ENCODE data around the gene DNAH11. TPM values are rescaled to one million over a fixed set of nuclear protein-coding genes. Genes with fewer than 3 reads are reported as not detected.

Gene DNAH11
- total RNA-seq, 1 donor from 2014 or later = under 0.01 TPM

GRCh38 chr7:21550076-21550475 lies 7.2 kb downstream of the DNAH11 start:
- H3K4me3 ChIP-seq (ENCODE audit: low read length in 3 of 3) = no peak overlapping the region
- no peaks in the 10 kb centered on the region for H3K36me3 ChIP-seq (ENCODE audit: control insufficient read depth in 3 of 3, insufficient read depth in 3 of 3, low read length in 3 of 3)
- no peaks in the 10 kb centered on the region for H3K4me1 ChIP-seq (ENCODE audit: control insufficient read depth in 3 of 3, insufficient read depth in 3 of 3, low read length in 3 of 3)
- H3K27ac ChIP-seq (ENCODE audit: low read depth, low read length) = no peak overlapping the region
- H3K9me3 ChIP-seq (ENCODE audit: control insufficient read depth in 3 of 3, low read length in 3 of 3) = no peaks in the 10 kb centered on the region
- no peak overlapping the region for H3K9ac ChIP-seq (ENCODE audit: low read depth in 1 of 3, low read length in 3 of 3)
- peaks cover 3 to 4% (median 3%) of the 10 kb centered on the region in 3 donors for H3K27me3 ChIP-seq (ENCODE audit: control insufficient read depth in 3 of 3, insufficient read depth in 3 of 3, low read length in 3 of 3)

GRCh38 chr7:21550821-21551531 lies 8.1 kb downstream of the DNAH11 start:
- H3K27ac ChIP-seq (ENCODE audit: low read depth, low read length) = no peak overlapping the region
- H3K4me1 ChIP-seq (ENCODE audit: control insufficient read depth in 3 of 3, insufficient read depth in 3 of 3, low read length in 3 of 3) = no peaks in the 10 kb centered on the region
- no peaks in the 10 kb centered on the region for H3K36me3 ChIP-seq (ENCODE audit: control insufficient read depth in 3 of 3, insufficient read depth in 3 of 3, low read length in 3 of 3)
- no peak overlapping the region for H3K9ac ChIP-seq (ENCODE audit: low read depth in 1 of 3, low read length in 3 of 3)
- no peak overlapping the region for H3K4me3 ChIP-seq (ENCODE audit: low read length in 3 of 3)
- no peaks in the 10 kb centered on the region for H3K9me3 ChIP-seq (ENCODE audit: control insufficient read depth in 3 of 3, low read length in 3 of 3)
- peaks cover 0 to 5% (median 4%) of the 10 kb centered on the region in 3 donors for H3K27me3 ChIP-seq (ENCODE audit: control insufficient read depth in 3 of 3, insufficient read depth in 3 of 3, low read length in 3 of 3)

- H3K4me3 ChIP-seq (ENCODE audit: low read length in 3 of 3) = no peak overlapping the region
- H3K36me3 ChIP-seq (ENCODE audit: control insufficient read depth in 3 of 3, insufficient read depth in 3 of 3, low read length in 3 of 3) = no peaks in the 10 kb centered on the region
- H3K27me3 ChIP-seq (ENCODE audit: control insufficient read depth in 3 of 3, insufficient read depth in 3 of 3, low read length in 3 of 3) = no peaks in the 10 kb centered on the region
- H3K27ac ChIP-seq (ENCODE audit: low read depth, low read length) = no peak overlapping the region
- H3K9ac ChIP-seq (ENCODE audit: low read depth in 1 of 3, low read length in 3 of 3) = no peak overlapping the region
- H3K9me3 ChIP-seq (ENCODE audit: control insufficient read depth in 3 of 3, low read length in 3 of 3) = no peaks in the 10 kb centered on the region
- no peaks in the 10 kb centered on the region for H3K4me1 ChIP-seq (ENCODE audit: control insufficient read depth in 3 of 3, insufficient read depth in 3 of 3, low read length in 3 of 3)
Observed at GRCh38 chr7:21562385-21562784, 19.5 kb downstream of the DNAH11 start.

GRCh38 chr7:21565614-21566013 lies 22.8 kb downstream of the DNAH11 start:
- Histone ChIP-seq H3K36me3 (ENCODE audit: control insufficient read depth in 3 of 3, insufficient read depth in 3 of 3, low read length in 3 of 3) (no peaks in the 10 kb centered on the region), H3K4me3 (ENCODE audit: low read length in 3 of 3) (no peak overlapping the region), H3K27ac (ENCODE audit: low read depth, low read length) (no peak overlapping the region), H3K9ac (ENCODE audit: low read depth in 1 of 3, low read length in 3 of 3) (no peak overlapping the region), H3K9me3 (ENCODE audit: control insufficient read depth in 3 of 3, low read length in 3 of 3) (no peaks in the 10 kb centered on the region), H3K4me1 (ENCODE audit: control insufficient read depth in 3 of 3, insufficient read depth in 3 of 3, low read length in 3 of 3) (no peaks in the 10 kb centered on the region), H3K27me3 (ENCODE audit: control insufficient read depth in 3 of 3, insufficient read depth in 3 of 3, low read length in 3 of 3) (no peaks in the 10 kb centered on the region)

GRCh38 chr7:21566094-21566493 lies 23.3 kb downstream of the DNAH11 start:
- Histone ChIP-seq H3K9ac (ENCODE audit: low read depth in 1 of 3, low read length in 3 of 3) (no peak overlapping the region), H3K27ac (ENCODE audit: low read depth, low read length) (no peak overlapping the region), H3K27me3 (ENCODE audit: control insufficient read depth in 3 of 3, insufficient read depth in 3 of 3, low read length in 3 of 3) (peaks cover 0 to 2% (median 0%) of the 10 kb centered on the region in 3 donors), H3K4me1 (ENCODE audit: control insufficient read depth in 3 of 3, insufficient read depth in 3 of 3, low read length in 3 of 3) (no peaks in the 10 kb centered on the region), H3K4me3 (ENCODE audit: low read length in 3 of 3) (no peak overlapping the region), H3K36me3 (ENCODE audit: control insufficient read depth in 3 of 3, insufficient read depth in 3 of 3, low read length in 3 of 3) (no peaks in the 10 kb centered on the region), H3K9me3 (ENCODE audit: control insufficient read depth in 3 of 3, low read length in 3 of 3) (no peaks in the 10 kb centered on the region)

GRCh38 chr7:21568762-21569161 lies 25.9 kb downstream of the DNAH11 start:
- no peaks in the 10 kb centered on the region for H3K4me1 ChIP-seq (ENCODE audit: control insufficient read depth in 3 of 3, insufficient read depth in 3 of 3, low read length in 3 of 3)

GRCh38 chr7:21572331-21573313 lies 29.8 kb downstream of the DNAH11 start:
- Histone ChIP-seq H3K9me3 (ENCODE audit: control insufficient read depth in 3 of 3, low read length in 3 of 3) (no peaks in the 10 kb centered on the region), H3K36me3 (ENCODE audit: control insufficient read depth in 3 of 3, insufficient read depth in 3 of 3, low read length in 3 of 3) (no peaks in the 10 kb centered on the region), H3K27me3 (ENCODE audit: control insufficient read depth in 3 of 3, insufficient read depth in 3 of 3, low read length in 3 of 3) (peaks cover 0 to 2% (median 0%) of the 10 kb centered on the region in 3 donors), H3K4me1 (ENCODE audit: control insufficient read depth in 3 of 3, insufficient read depth in 3 of 3, low read length in 3 of 3) (no peaks in the 10 kb centered on the region), H3K4me3 (ENCODE audit: low read length in 3 of 3) (no peak overlapping the region), H3K27ac (ENCODE audit: low read depth, low read length) (no peak overlapping the region), H3K9ac (ENCODE audit: low read depth in 1 of 3, low read length in 3 of 3) (no peak overlapping the region)

More at GRCh38 chr7:21568762-21569161, 25.9 kb downstream of the DNAH11 start:
- no peak overlapping the region for H3K27ac ChIP-seq (ENCODE audit: low read depth, low read length)
- H3K9me3 ChIP-seq (ENCODE audit: control insufficient read depth in 3 of 3, low read length in 3 of 3) = no peaks in the 10 kb centered on the region
- no peak overlapping the region for H3K9ac ChIP-seq (ENCODE audit: low read depth in 1 of 3, low read length in 3 of 3)
- H3K27me3 ChIP-seq (ENCODE audit: control insufficient read depth in 3 of 3, insufficient read depth in 3 of 3, low read length in 3 of 3) = peaks cover 0 to 2% (median 0%) of the 10 kb centered on the region in 3 donors
- no peaks in the 10 kb centered on the region for H3K36me3 ChIP-seq (ENCODE audit: control insufficient read depth in 3 of 3, insufficient read depth in 3 of 3, low read length in 3 of 3)
- no peak overlapping the region for H3K4me3 ChIP-seq (ENCODE audit: low read length in 3 of 3)

GRCh38 chr7:21579341-21580072 lies 36.7 kb downstream of the DNAH11 start:
- Histone ChIP-seq H3K4me3 (ENCODE audit: low read length in 3 of 3) (no peak overlapping the region), H3K27ac (ENCODE audit: low read depth, low read length) (peak overlapping the region; percentile 48), H3K27me3 (ENCODE audit: control insufficient read depth in 3 of 3, insufficient read depth in 3 of 3, low read length in 3 of 3) (no peaks in the 10 kb centered on the region)

GRCh38 chr7:21580073-21580521 lies 37.3 kb downstream of the DNAH11 start:
- peaks cover 0 to 9% (median 3%) of the 10 kb centered on the region in 3 donors for H3K4me1 ChIP-seq (ENCODE audit: control insufficient read depth in 3 of 3, insufficient read depth in 3 of 3, low read length in 3 of 3)
- H3K36me3 ChIP-seq (ENCODE audit: control insufficient read depth in 3 of 3, insufficient read depth in 3 of 3, low read length in 3 of 3) = no peaks in the 10 kb centered on the region
- no peak overlapping the region for H3K9ac ChIP-seq (ENCODE audit: low read depth in 1 of 3, low read length in 3 of 3)
- no peak overlapping the region for H3K4me3 ChIP-seq (ENCODE audit: low read length in 3 of 3)
- peak overlapping the region; percentile 48 for H3K27ac ChIP-seq (ENCODE audit: low read depth, low read length)
- no peaks in the 10 kb centered on the region for H3K27me3 ChIP-seq (ENCODE audit: control insufficient read depth in 3 of 3, insufficient read depth in 3 of 3, low read length in 3 of 3)
- no peaks in the 10 kb centered on the region for H3K9me3 ChIP-seq (ENCODE audit: control insufficient read depth in 3 of 3, low read length in 3 of 3)

More at GRCh38 chr7:21579341-21580072, 36.7 kb downstream of the DNAH11 start:
- Histone ChIP-seq H3K9ac (ENCODE audit: low read depth in 1 of 3, low read length in 3 of 3) (no peak overlapping the region), H3K36me3 (ENCODE audit: control insufficient read depth in 3 of 3, insufficient read depth in 3 of 3, low read length in 3 of 3) (no peaks in the 10 kb centered on the region), H3K4me1 (ENCODE audit: control insufficient read depth in 3 of 3, insufficient read depth in 3 of 3, low read length in 3 of 3) (peaks cover 0 to 9% (median 3%) of the 10 kb centered on the region in 3 donors), H3K9me3 (ENCODE audit: control insufficient read depth in 3 of 3, low read length in 3 of 3) (no peaks in the 10 kb centered on the region)

Data from skeletal muscle tissue (tissue), 4 donors.